B cell (primary cell): ENCODE results near the gene CD109.

Experiments
- EZH2 ChIP-seq: IDR thresholded peaks from 2 replicates; pipeline ENCODE4 v1.6.1; 2012; ENCODE audit warnings: borderline replicate concordance, low read depth, mild to moderate bottlenecking, moderate library complexity, low read length; ENCODE audit not compliant: insufficient read depth, poor library complexity, severe bottlenecking
- TF ChIP-seq, protein P1 (sequence below): fragments of 200-600 bp; IDR thresholded peaks from one replicate; pipeline ENCODE4 v1.8.0; 2022; ENCODE audit warnings: antibody characterized with exemption, mild to moderate bottlenecking

DNA sequence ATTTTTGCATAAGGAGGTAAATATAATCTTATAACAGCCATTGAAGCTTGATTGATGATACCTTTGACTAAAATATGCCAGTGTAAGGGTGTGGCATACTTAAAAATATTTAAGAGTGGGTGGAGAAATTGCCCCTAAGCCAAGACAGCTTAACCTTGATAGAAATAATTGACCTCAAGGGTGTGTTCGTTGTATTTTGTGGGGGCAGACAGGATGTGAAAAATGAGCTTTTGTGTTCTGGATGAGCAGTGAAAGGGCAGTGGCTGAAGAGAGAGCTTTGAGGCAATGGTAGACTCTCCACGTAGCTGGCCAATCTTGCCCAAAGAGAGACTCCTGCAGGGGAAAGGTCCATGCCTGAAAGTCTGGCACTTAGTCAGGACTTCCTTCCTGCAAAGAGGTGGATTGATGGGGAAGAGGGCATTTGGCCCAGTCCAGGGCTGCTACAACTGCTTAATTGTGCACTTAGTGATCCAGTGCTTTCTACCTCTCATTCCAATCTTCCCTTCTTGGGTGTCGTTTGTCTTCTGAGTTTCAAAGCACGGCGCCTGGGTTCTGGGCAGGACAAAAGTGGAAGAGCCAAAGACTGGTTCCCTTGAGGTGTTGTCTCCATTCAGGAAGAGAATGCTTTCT lies 15.6 kb upstream of the CD109 start:
- TF ChIP-seq, protein P1, sequence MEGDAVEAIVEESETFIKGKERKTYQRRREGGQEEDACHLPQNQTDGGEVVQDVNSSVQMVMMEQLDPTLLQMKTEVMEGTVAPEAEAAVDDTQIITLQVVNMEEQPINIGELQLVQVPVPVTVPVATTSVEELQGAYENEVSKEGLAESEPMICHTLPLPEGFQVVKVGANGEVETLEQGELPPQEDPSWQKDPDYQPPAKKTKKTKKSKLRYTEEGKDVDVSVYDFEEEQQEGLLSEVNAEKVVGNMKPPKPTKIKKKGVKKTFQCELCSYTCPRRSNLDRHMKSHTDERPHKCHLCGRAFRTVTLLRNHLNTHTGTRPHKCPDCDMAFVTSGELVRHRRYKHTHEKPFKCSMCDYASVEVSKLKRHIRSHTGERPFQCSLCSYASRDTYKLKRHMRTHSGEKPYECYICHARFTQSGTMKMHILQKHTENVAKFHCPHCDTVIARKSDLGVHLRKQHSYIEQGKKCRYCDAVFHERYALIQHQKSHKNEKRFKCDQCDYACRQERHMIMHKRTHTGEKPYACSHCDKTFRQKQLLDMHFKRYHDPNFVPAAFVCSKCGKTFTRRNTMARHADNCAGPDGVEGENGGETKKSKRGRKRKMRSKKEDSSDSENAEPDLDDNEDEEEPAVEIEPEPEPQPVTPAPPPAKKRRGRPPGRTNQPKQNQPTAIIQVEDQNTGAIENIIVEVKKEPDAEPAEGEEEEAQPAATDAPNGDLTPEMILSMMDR, result no peak
- TF ChIP-seq EZH2, result no peak
